HCT116 (cell line): ENCODE data around the gene ZBTB1. TPM values are rescaled to one million over a fixed set of nuclear protein-coding genes. Genes with fewer than 3 reads are reported as not detected.

ENCODE experiments used
- ATAC-seq: fragments of 200-7000 bp; cut with Tn5 transposase; 2 replicates; pipeline ENCODE4 v1.9.1; 2020; ENCODE audit warnings: mild to moderate bottlenecking, moderate library complexity
- BruUV-seq: library from RNA; stranded (reverse); fragments of 400-500 nt; replicated peaks from 2 replicates; lab custom pipeline; 2021; lab: Mats Ljungman, UMichigan
- CTCF ChIA-PET: fragments of 300-600 bp; sonication (Branson Sonifier 250); formaldehyde crosslinking; loops from one replicate; lab custom pipeline; 2021; ENCODE audit warnings: antibody characterized with exemption; lab: Charles Lee
- POLR2A ChIA-PET: fragments of 300-600, 350-600 bp; sonication (Branson Sonifier 250); formaldehyde crosslinking; loops from one replicate; lab custom pipeline; 2021; ENCODE audit warnings: antibody characterized with exemption; lab: Charles Lee
- RAD21 ChIA-PET, 2 experiments: fragments of 300-600 bp; sonication (Branson Sonifier 250); formaldehyde crosslinking; loops; one replicate each; lab custom pipeline; 2023; ENCODE audit warnings: low total read pairs in 2 of 2; ENCODE audit not compliant: uncharacterized antibody in 2 of 2, unreplicated experiment in 2 of 2, low non-redundant PET in 1 of 2; lab: Charles Lee
- DNase-seq: peaks from one replicate; pipeline ENCODE4 v3.0.0-alpha.2; 2010; ENCODE audit warnings: low read depth, low spot score
- H2AFZ ChIP-seq: fragments of 200-600 bp; shearing (Covaris generic), sonication (generic); 2 replicates; pipeline ENCODE4 v1.6.1; 2017; ENCODE audit warnings: low read depth, mixed run types, mixed read lengths, antibody characterized with exemption, low read length; ENCODE audit not compliant: poor library complexity, severe bottlenecking
- H3K27ac ChIP-seq: 2 replicates; pipeline ENCODE4 v1.5.1; 2012; ENCODE audit warnings: low read depth, low read length
- H3K27me3 ChIP-seq: fragments of 200-600 bp; sonication (generic); 2 replicates; pipeline ENCODE4 v1.6.1; 2016; ENCODE audit warnings: mixed run types, low read length, mixed read lengths; ENCODE audit not compliant: insufficient read depth
- H3K36me3 ChIP-seq, 2 experiments: fragments of 200-500 bp in 1 of 2; fragments of 200-600 bp in 1 of 2; sonication (Bioruptor generic) in 1 of 2; sonication (generic) in 1 of 2; 2 replicates each; pipeline versions ENCODE4 v1.5.1 to v1.6.1; 2014 to 2016; ENCODE audit warnings: low read length in 2 of 2, inconsistent platforms in 1 of 2, mixed read lengths in 1 of 2, mixed run types in 1 of 2; ENCODE audit not compliant: insufficient read depth in 2 of 2, control insufficient read depth in 1 of 2
- H3K4me1 ChIP-seq, 2 experiments: fragments of 200-600 bp in 1 of 2; sonication (generic) in 1 of 2; 2 replicates each; pipeline versions ENCODE4 v1.5.1 to v1.6.1; 2012 to 2017; ENCODE audit warnings: low read length in 2 of 2, inconsistent platforms in 1 of 2, mild to moderate bottlenecking in 1 of 2, mixed read lengths in 1 of 2, mixed run types in 1 of 2, moderate library complexity in 1 of 2; ENCODE audit not compliant: insufficient read depth in 2 of 2, control insufficient read depth in 1 of 2
- H3K4me2 ChIP-seq: fragments of 200-600 bp; sonication (generic); 2 replicates; pipeline ENCODE4 v1.6.1; 2017; ENCODE audit warnings: mixed run types, low read length, mixed read lengths
- H3K4me3 ChIP-seq, 2 experiments: fragments of 200-600 bp in 1 of 2; sonication (generic) in 1 of 2; replicated peaks in 1 of 2; 2 replicates each; pipeline ENCODE4 v1.5.1; 2011 to 2016; ENCODE audit warnings: low read length in 2 of 2, control low read depth in 1 of 2, low read depth in 1 of 2, mild to moderate bottlenecking in 1 of 2, mixed read lengths in 1 of 2, mixed run types in 1 of 2
- H3K79me2 ChIP-seq: fragments of 200-600 bp; sonication (generic); 2 replicates; pipeline ENCODE4 v1.6.1; 2017; ENCODE audit warnings: mild to moderate bottlenecking, mixed run types, low read length, moderate library complexity, mixed read lengths; ENCODE audit not compliant: insufficient read depth
- H3K9ac ChIP-seq: fragments of 200-600 bp; sonication (generic); 2 replicates; pipeline ENCODE4 v1.6.1; 2016; ENCODE audit warnings: low read length, mixed read lengths
- H3K9me2 ChIP-seq: fragments of 200-600 bp; sonication (generic), shearing (Covaris generic); 2 replicates; pipeline ENCODE4 v1.6.1; 2017; ENCODE audit warnings: mixed run types, mild to moderate bottlenecking, moderate library complexity; ENCODE audit not compliant: insufficient read depth
- H3K9me3 ChIP-seq, 2 experiments: fragments of 200-500 bp in 1 of 2; fragments of 200-600 bp in 1 of 2; sonication (Bioruptor generic) in 1 of 2; sonication (generic) in 1 of 2; 2 replicates each; pipeline ENCODE4 v1.6.1; 2014 to 2017; ENCODE audit warnings: low read length in 2 of 2, mixed read lengths in 2 of 2, inconsistent platforms in 1 of 2, low read depth in 1 of 2, mild to moderate bottlenecking in 1 of 2, mixed run types in 1 of 2, moderate library complexity in 1 of 2; ENCODE audit not compliant: control insufficient read depth in 1 of 2, insufficient read depth in 1 of 2
- H4K20me1 ChIP-seq: fragments of 200-600 bp; sonication (generic), shearing (Covaris generic); 2 replicates; pipeline ENCODE4 v1.6.1; 2017; ENCODE audit warnings: mixed run types, mild to moderate bottlenecking, moderate library complexity; ENCODE audit not compliant: insufficient read depth
- ATF3 ChIP-seq: IDR thresholded peaks from 2 replicates; pipeline ENCODE4 v1.6.1; 2012
- EGR1 ChIP-seq: IDR thresholded peaks from 2 replicates; pipeline ENCODE4 v1.6.1; 2012; ENCODE audit warnings: low read depth
- FOSL1 ChIP-seq: IDR thresholded peaks from 2 replicates; pipeline ENCODE4 v1.6.1; 2012; ENCODE audit warnings: low read depth
- JUND ChIP-seq: IDR thresholded peaks from 2 replicates; pipeline ENCODE4 v1.6.1; 2012
- POLR2A ChIP-seq: IDR thresholded peaks from 2 replicates; pipeline ENCODE4 v1.7.0; 2011; ENCODE audit warnings: borderline replicate concordance; ENCODE audit not compliant: insufficient read depth, insufficient read length; ENCODE audit errors: extremely low read depth
- TCF7L2 ChIP-seq: IDR thresholded peaks from 2 replicates; pipeline ENCODE4 v1.7.0; 2011; ENCODE audit warnings: borderline replicate concordance, inconsistent platforms; ENCODE audit not compliant: insufficient read depth, insufficient read length; ENCODE audit errors: extremely low read depth
- YY1 ChIP-seq: IDR thresholded peaks from 2 replicates; pipeline ENCODE4 v1.6.1; 2011; ENCODE audit warnings: low read length, low read depth, moderate library complexity, mild to moderate bottlenecking; ENCODE audit not compliant: insufficient replicate concordance; ENCODE audit errors: extremely low read depth
- ZBTB33 ChIP-seq: IDR thresholded peaks from 2 replicates; pipeline ENCODE4 v1.6.1; 2011; ENCODE audit warnings: mild to moderate bottlenecking, low read length, moderate library complexity; ENCODE audit not compliant: insufficient replicate concordance; ENCODE audit errors: extremely low read depth
- ZFX ChIP-seq: fragments of 450-650 bp; IDR thresholded peaks from 2 replicates; pipeline ENCODE4 v1.6.1; 2017
- ZNF274 ChIP-seq: fragments of 200-500 bp; sonication (Bioruptor generic); IDR thresholded peaks from 2 replicates; pipeline ENCODE4 v1.6.1; 2014; ENCODE audit warnings: mild to moderate bottlenecking, low read depth, low read length, inconsistent platforms
- intact Hi-C: fragments of 100-400 bp; cut with micrococcal nuclease; formaldehyde crosslinking; loops from 2 replicates; pipeline ENCODE4 v1.10.0; 2022
- total RNA-seq: library from RNA; stranded (reverse); gene quantifications from one replicate; pipeline ENCODE4 v1.2.1, GENCODE V29; 2021; ENCODE audit not compliant: unreplicated experiment

The ZBTB1 gene
- total RNA-seq, 1 experiment from 2014 or later, result 20.6 TPM

GRCh38 chr14:64467566-64467965 is 37.0 kb upstream of the ZBTB1 start:
- no peak for DNase-seq
- ChIA-PET RAD21 (no interaction called here), POLR2A (no interaction called here), CTCF (interaction anchor here (0.9 kb wide), 1 partner anchor 38 kb away, joined by 3 read pairs; no protein-coding TSS in a partner anchor)
- ATAC-seq, result no peak
- no TSS peak for BruUV-seq
- H3K27ac ChIP-seq, result no peak overlapping the region
- no peak for TF ChIP-seq POLR2A
- TF ChIP-seq FOSL1, result no peak
- H3K4me1 ChIP-seq, result peaks cover 0 to 4% of the 10 kb centered on the region in 2 experiments; a peak in 1 of 4 replicates
- H3K79me2 ChIP-seq, result no peaks in the 10 kb centered on the region
- no peaks in the 10 kb centered on the region for H3K27me3 ChIP-seq
- no peaks in the 10 kb centered on the region for H3K9me3 ChIP-seq
- H3K4me3 ChIP-seq, result no peak overlapping the region
- no peak overlapping the region for H3K4me2 ChIP-seq
- H4K20me1 ChIP-seq, result 0 out of 2 replicates have a peak, but pooled peaks cover 3% of the 10 kb centered on the region
- H3K36me3 ChIP-seq, result no peaks in the 10 kb centered on the region
- H3K9ac ChIP-seq, result no peak overlapping the region
- no peaks in the 10 kb centered on the region for H3K9me2 ChIP-seq
- intact Hi-C loops, result no loop called here
- H2AFZ ChIP-seq, result no peak overlapping the region

GRCh38 chr14:64468451-64468850 is 36.1 kb upstream of the ZBTB1 start:
- H3K79me2 ChIP-seq, result no peaks in the 10 kb centered on the region
- 0 out of 2 replicates have a peak, but pooled peaks cover 3% of the 10 kb centered on the region for H4K20me1 ChIP-seq
- H2AFZ ChIP-seq, result no peak overlapping the region
- H3K4me3 ChIP-seq, result no peak overlapping the region
- no peak for DNase-seq
- TF ChIP-seq YY1 (no peak), TCF7L2 (no peak), JUND (no peak), ZFX (no peak), EGR1 (no peak), POLR2A (no peak), ATF3 (no peak), ZBTB33 (no peak), FOSL1 (no peak), ZNF274 (no peak)
- no peak overlapping the region for H3K9ac ChIP-seq
- intact Hi-C loops, result no loop called here
- ATAC-seq, result no peak
- H3K9me3 ChIP-seq, result no peaks in the 10 kb centered on the region
- RAD21 ChIA-PET, result no interaction called here
- H3K4me1 ChIP-seq, result peaks cover 0 to 4% of the 10 kb centered on the region in 2 experiments; a peak in 1 of 4 replicates
- POLR2A ChIA-PET, result interaction anchor here (0.6 kb wide), 1 partner anchor 41 kb away, joined by 3 read pairs; no protein-coding TSS in a partner anchor
- no peaks in the 10 kb centered on the region for H3K27me3 ChIP-seq
- no peaks in the 10 kb centered on the region for H3K9me2 ChIP-seq
- H3K27ac ChIP-seq, result no peak overlapping the region
- no TSS peak for BruUV-seq
- no peak overlapping the region for H3K4me2 ChIP-seq
- CTCF ChIA-PET, result no interaction called here
- H3K36me3 ChIP-seq, result no peaks in the 10 kb centered on the region
